ENCODE results near the gene AK2.

DNA sequence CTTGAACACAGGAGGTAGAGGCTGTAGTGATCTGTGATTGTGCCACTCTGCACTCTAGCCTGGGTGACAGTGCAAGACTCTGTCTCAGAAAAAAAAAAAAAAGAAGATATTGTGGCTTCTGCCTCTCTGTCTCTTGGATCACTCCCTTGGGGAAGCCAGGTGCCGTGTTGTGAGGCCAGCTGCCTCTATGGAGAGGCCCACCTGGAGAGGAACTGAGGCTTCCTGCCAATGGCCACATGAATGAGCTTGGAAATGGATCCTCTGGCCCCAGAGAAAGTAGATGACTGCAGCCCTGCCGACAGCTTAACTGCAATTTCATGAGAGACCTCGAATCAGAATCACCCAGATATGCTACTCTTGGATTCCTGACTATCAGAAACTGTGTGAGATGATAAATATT lies 19.7 kb upstream of the AK2 start:
- TF ChIP-seq, protein P1, sequence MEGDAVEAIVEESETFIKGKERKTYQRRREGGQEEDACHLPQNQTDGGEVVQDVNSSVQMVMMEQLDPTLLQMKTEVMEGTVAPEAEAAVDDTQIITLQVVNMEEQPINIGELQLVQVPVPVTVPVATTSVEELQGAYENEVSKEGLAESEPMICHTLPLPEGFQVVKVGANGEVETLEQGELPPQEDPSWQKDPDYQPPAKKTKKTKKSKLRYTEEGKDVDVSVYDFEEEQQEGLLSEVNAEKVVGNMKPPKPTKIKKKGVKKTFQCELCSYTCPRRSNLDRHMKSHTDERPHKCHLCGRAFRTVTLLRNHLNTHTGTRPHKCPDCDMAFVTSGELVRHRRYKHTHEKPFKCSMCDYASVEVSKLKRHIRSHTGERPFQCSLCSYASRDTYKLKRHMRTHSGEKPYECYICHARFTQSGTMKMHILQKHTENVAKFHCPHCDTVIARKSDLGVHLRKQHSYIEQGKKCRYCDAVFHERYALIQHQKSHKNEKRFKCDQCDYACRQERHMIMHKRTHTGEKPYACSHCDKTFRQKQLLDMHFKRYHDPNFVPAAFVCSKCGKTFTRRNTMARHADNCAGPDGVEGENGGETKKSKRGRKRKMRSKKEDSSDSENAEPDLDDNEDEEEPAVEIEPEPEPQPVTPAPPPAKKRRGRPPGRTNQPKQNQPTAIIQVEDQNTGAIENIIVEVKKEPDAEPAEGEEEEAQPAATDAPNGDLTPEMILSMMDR (IDR thresholded peaks at IDR 0.05) = no peak
- no peak for TF ChIP-seq POLR2A (IDR thresholded peaks at IDR 0.05)
